ENCODE results near the gene RBM11.

Gene RBM11

GRCh38 chr21:14271053-14271452 is 55.1 kb downstream of the RBM11 start:
- no peak for DNase-seq (ENCODE audit: low read depth in 3 of 3)

DNA sequence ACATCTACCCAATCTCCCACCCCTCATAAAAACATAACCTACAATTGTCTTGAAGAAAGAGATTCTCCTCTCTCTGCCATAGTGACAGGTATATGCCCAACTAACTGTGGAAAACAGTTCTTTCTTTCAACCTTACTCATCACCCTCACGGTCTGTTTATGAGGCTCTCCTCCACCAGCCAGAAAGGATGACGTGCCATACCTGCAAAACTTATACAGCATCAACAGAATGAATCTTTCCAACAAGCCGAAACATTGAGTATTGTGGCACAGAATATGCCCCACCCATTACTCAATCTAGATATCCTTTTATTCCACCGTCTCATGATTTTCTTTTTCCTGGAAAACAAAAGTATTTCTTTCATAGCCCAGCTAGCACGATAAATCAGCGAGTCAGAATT is 55.7 kb downstream of the RBM11 start:
- DNase-seq (ENCODE audit: low read depth in 3 of 3): no peak

DNA sequence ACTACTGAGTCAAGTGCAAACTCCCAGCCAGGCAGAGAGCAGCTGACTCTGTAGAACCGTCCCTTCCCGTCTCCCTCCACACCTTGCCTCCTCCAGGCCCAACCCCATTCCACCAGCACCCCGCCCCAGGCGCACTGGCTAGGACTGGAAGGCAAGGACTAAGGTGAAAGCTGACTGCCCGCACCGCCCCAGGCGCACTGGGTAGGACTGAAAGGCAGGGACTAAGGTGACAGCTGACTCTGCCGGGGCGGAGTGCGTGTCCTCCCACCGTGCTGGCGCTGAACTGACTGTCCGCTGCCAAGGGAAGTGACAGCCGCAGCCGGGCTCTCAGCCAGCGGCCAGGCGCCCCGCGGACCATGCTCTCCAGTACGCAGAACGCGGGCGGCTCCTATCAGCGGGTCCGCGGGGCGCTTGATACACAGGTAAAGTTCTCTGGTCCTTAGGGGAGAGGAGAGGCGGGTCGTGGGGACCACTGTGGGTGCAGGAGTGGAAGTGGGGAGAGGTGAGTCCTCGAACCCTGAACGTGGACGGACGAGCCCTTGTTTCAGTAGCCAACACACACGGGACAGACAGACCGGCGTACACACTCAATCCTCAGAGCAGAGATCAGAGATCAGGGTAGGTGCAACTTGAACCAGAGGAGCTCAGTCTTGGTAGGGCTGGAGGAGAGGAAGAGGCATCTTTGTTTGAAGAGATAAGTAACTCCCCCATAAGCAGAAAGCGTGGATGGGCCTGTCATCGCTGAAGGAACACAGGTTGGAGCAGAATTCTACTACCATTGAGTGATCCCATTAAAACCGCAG is 58.0 kb downstream of the RBM11 start:
- peak in 1 of 3 experiments; percentile 2 for DNase-seq (ENCODE audit: low read depth in 3 of 3)

DNA sequence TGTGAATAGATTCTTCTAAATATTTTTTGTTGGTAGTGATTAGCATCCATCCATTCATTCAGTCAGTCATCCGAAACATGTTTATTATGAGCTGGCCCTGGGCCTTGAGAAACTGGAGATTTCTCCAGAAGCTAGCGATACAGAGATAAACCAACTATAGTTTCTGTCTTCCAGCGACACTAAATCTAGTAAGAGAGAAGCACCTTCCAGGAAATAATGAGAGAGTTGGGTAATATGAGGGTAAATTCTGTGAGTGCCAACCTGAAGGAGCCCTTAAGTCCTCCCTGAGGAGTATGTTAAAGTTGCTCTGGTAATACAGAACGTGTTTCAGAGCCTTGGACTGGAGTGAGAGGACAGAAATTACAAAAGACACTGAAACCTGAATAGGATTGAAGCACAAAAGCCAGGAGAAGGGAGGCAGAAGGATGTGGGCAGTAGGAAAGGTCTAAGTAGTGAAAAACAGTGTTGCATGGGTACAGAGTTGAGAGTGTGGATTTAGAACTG is 59.8 kb downstream of the RBM11 start:
- DNase-seq (ENCODE audit: low read depth in 3 of 3): no peak

Data from stimulated activated CD4-positive, alpha-beta T cell treated with anti-CD3 and anti-CD28 coated beads, TNF-alpha, amount 100 ng/mL, for 24 hours (primary cell).